K562 (cell line): ENCODE data around the gene C22orf39. TPM values are rescaled to one million over a fixed set of nuclear protein-coding genes. Genes with fewer than 3 reads are reported as not detected.
A peak's percentile ranks its signal among the peaks of the same experiment; 100 is the strongest.

Experiments used
- ATAC-seq: fragments of 200-7000 bp; cut with Tn5 transposase; 3 replicates; pipeline ENCODE4 v1.9.1; 2020; ENCODE audit warnings: moderate library complexity
- BruUV-seq: library from RNA; stranded (reverse); fragments of 400-500 nt; replicated peaks from 2 replicates; lab custom pipeline; 2021; lab: Mats Ljungman, UMichigan
- CTCF ChIA-PET: fragments of 300-600 bp; formaldehyde crosslinking; extraction: SDS; loops from one replicate; lab custom pipeline; 2021; ENCODE audit warnings: low intra/inter-chr PET ratio; lab: Yijun Ruan, JAX
- POLR2A ChIA-PET: fragments of 300-600, 350-650 bp; sonication (Branson Sonifier 250); formaldehyde crosslinking; extraction: SDS; loops from one replicate; lab custom pipeline; 2021; ENCODE audit warnings: antibody characterized with exemption, inconsistent platforms; lab: Yijun Ruan, JAX
- DNase-seq, 4 experiments: peaks; one replicate each; pipeline versions ENCODE4 v3.0.0 to v3.0.0-alpha.2; 2011 to 2018; ENCODE audit warnings: low spot score in 3 of 4, mixed read lengths in 3 of 4; ENCODE audit errors: extremely low read depth in 1 of 4
- FAIRE-seq: peaks from 2 replicates; lab custom pipeline; 2011; peaks lifted over from hg19 to GRCh38; lab: Jason Lieb, UNC
- H2AFZ ChIP-seq: 2 replicates; pipeline ENCODE4 v1.6.0; 2011; ENCODE audit warnings: low read depth, low read length, control low read depth, inconsistent platforms
- H3K27ac ChIP-seq: fragments of 200-600 bp; 3 replicates; pipeline ENCODE4 v1.8.0; 2011; ENCODE audit warnings: low read depth, mild to moderate bottlenecking, control low read depth, inconsistent platforms, low read length, moderate library complexity, mixed read lengths; ENCODE audit errors: extremely low read depth
- H3K27me3 ChIP-seq, 2 experiments: fragments of 300-600 bp in 1 of 2; 2 replicates in 1 of 2; 3 replicates in 1 of 2; pipeline versions ENCODE4 v1.6.0 to v1.8.0; 2011; ENCODE audit warnings: inconsistent platforms in 2 of 2, low read length in 2 of 2, mild to moderate bottlenecking in 1 of 2, mixed read lengths in 1 of 2, moderate library complexity in 1 of 2; ENCODE audit not compliant: control insufficient read depth in 2 of 2, insufficient read depth in 2 of 2
- H3K36me3 ChIP-seq: fragments of 300-600 bp; 3 replicates; pipeline ENCODE4 v1.8.0; 2011; ENCODE audit warnings: mild to moderate bottlenecking, low read length, inconsistent platforms; ENCODE audit not compliant: control insufficient read depth, insufficient read depth
- H3K4me1 ChIP-seq, 2 experiments: fragments of 200-600 bp in 1 of 2; replicated peaks in 1 of 2; 2 replicates in 1 of 2; 3 replicates in 1 of 2; pipeline versions ENCODE4 v1.5.1 to v1.8.0; 2011; ENCODE audit warnings: inconsistent platforms in 2 of 2, low read length in 2 of 2, mild to moderate bottlenecking in 1 of 2, mixed read lengths in 1 of 2, moderate library complexity in 1 of 2; ENCODE audit not compliant: control insufficient read depth in 2 of 2, insufficient read depth in 2 of 2
- H3K4me2 ChIP-seq: 2 replicates; pipeline ENCODE4 v1.6.1; 2011; ENCODE audit warnings: low read length, control low read depth, inconsistent platforms, mixed read lengths; ENCODE audit not compliant: insufficient read depth
- H3K4me3 ChIP-seq: fragments of 200-600 bp; sonication (generic), shearing (Covaris generic); 2 replicates; pipeline ENCODE4 v1.5.1; 2016; ENCODE audit warnings: control low read depth, inconsistent platforms
- H3K79me2 ChIP-seq: fragments of 200-600 bp; 3 replicates; pipeline ENCODE4 v1.8.0; 2011; ENCODE audit warnings: low read length, inconsistent platforms; ENCODE audit not compliant: control insufficient read depth, insufficient read depth
- H3K9ac ChIP-seq, 2 experiments: 2 replicates each; pipeline versions ENCODE4 v1.6.0 to v1.6.1; 2011; ENCODE audit warnings: low read depth in 2 of 2, low read length in 2 of 2, control low read depth in 1 of 2, inconsistent platforms in 1 of 2, mild to moderate bottlenecking in 1 of 2, mixed read lengths in 1 of 2; ENCODE audit not compliant: insufficient read depth in 1 of 2
- H3K9me1 ChIP-seq: one replicate; pipeline ENCODE4 v1.6.0; 2011; ENCODE audit warnings: inconsistent platforms, mild to moderate bottlenecking, low read length, moderate library complexity; ENCODE audit not compliant: control insufficient read depth, insufficient read depth
- H3K9me3 ChIP-seq: replicated peaks from 2 replicates; pipeline ENCODE4 v1.5.1; 2011; ENCODE audit warnings: low read depth, low read length, inconsistent platforms; ENCODE audit not compliant: control insufficient read depth, insufficient read depth
- H4K20me1 ChIP-seq: replicated peaks from 2 replicates; pipeline ENCODE4 v1.6.1; 2011; ENCODE audit warnings: low read length, inconsistent platforms, mixed read lengths; ENCODE audit not compliant: control insufficient read depth, insufficient read depth
- CLOCK ChIP-seq: fragments of 250-450 bp; sonication (Bioruptor Pico); IDR thresholded peaks from 2 replicates; pipeline ENCODE4 v1.4.0; 2020; ENCODE audit warnings: mild to moderate bottlenecking, moderate library complexity, borderline replicate concordance
- HCFC1 ChIP-seq: IDR thresholded peaks from 2 replicates; pipeline ENCODE4 v1.6.1; 2012; ENCODE audit warnings: low read depth, low read length, improper control_type of control experiment
- MAFG ChIP-seq: fragments of 450-650 bp; conservative IDR thresholded peaks from 2 replicates; pipeline ENCODE4 v1.6.1; 2016; ENCODE audit warnings: missing genetic modification characterization, missing compliant biosample characterization
- PATZ1 ChIP-seq: fragments of 250-450 bp; sonication (Bioruptor Pico); IDR thresholded peaks from 2 replicates; pipeline ENCODE4 v1.5.0; 2020; ENCODE audit warnings: mild to moderate bottlenecking, borderline replicate concordance
- PBX2 ChIP-seq, 2 experiments: IDR thresholded peaks in 1 of 2; conservative IDR thresholded peaks in 1 of 2; 2 replicates each; pipeline ENCODE4 v1.6.1; 2016; ENCODE audit warnings: low read depth in 2 of 2, mild to moderate bottlenecking in 1 of 2, missing compliant biosample characterization in 1 of 2, missing genetic modification characterization in 1 of 2, moderate library complexity in 1 of 2
- RNF219 ChIP-seq: fragments of 250-450 bp; sonication (Bioruptor Pico); IDR thresholded peaks from 2 replicates; pipeline ENCODE4 v1.5.0; 2022; ENCODE audit warnings: mild to moderate bottlenecking
- ZFP1 ChIP-seq: fragments of 450-650 bp; formaldehyde crosslinking; IDR thresholded peaks from 2 replicates; pipeline ENCODE4 v1.4.0; 2020; ENCODE audit warnings: mild to moderate bottlenecking, mixed read lengths
- ZNF431 ChIP-seq: sonication (generic); formaldehyde crosslinking; IDR thresholded peaks from 2 replicates; pipeline ENCODE4 v1.8.0; 2022; ENCODE audit warnings: mild to moderate bottlenecking, missing genetic modification reagents
- WGBS: fragments of 100-300 bp; shearing (Covaris generic); methylation state at CpG from one replicate; pipeline ENCODE4 v1.1.6; 2016; ENCODE audit warnings: low coverage, mixed read lengths; ENCODE audit not compliant: insufficient coverage; ENCODE audit errors: missing lambda C conversion rate; 5-methylcytosine and 5-hydroxymethylcytosine counted together
- in situ Hi-C: fragments of 300-500 bp; cut with MboI; formaldehyde crosslinking; loops from 4 replicates; pipeline ENCODE4 v1.15.0; 2018; ENCODE audit warnings: inconsistent platforms, mixed read lengths
- intact Hi-C: fragments of 100-400 bp; cut with micrococcal nuclease; formaldehyde crosslinking; loops from 2 replicates; pipeline ENCODE4 v1.14.2; 2022
- polyA plus RNA-seq, 8 experiments: library from polyadenylated mRNA; depleted of rRNA in 4 of 8; stranded (reverse) in 5 of 8; unstranded in 3 of 8; fragments of >200 nt; fragmentation: Nextera tagmentation in 2 of 8; fragmentation: Illumina TruSeq in 1 of 8; extraction: Ambion mirVana in 2 of 8; extraction: Trizol in 1 of 8; gene quantifications; 2 replicates each; pipeline versions ENCODE4 v1.2.1 to v1.2.3, GENCODE V29; 2011 to 2014; ENCODE audit warnings: inconsistent platforms in 1 of 8, missing spikeins in 1 of 8
- total RNA-seq, 7 experiments: library from RNA; depleted of rRNA in 6 of 7; stranded (reverse); fragments of >200 nt in 6 of 7; fragmentation: Illumina TruSeq in 2 of 7; extraction: Trizol in 2 of 7; gene quantifications; 2 replicates each; pipeline versions ENCODE4 v1.2.1 to v1.2.3, GENCODE V29; 2011 to 2021; ENCODE audit warnings: low replicate concordance in 1 of 7

Gene C22orf39
- total and polyA plus RNA-seq, 9 of the 15 experiments (the other 6 are each of a cell fraction or from before 2014, with no cell fraction given): 20.4 to 139 (median 66.8) TPM

GRCh38 chr22:19429950-19430889, 17.3 kb downstream of the C22orf39 start:
- peak overlapping the region; percentile 75 for H3K27ac ChIP-seq
- ChIA-PET POLR2A (interaction anchor here (0.6 to 11.9 kb wide), 8 partner anchors 7 to 271 kb away, joined by 3 to 284 read pairs (median 11); partner anchors contain the start of gene C22orf39), CTCF (interaction anchor here (0.6 to 1.7 kb wide), 4 partner anchors 40 to 213 kb away, joined by 3 to 5 read pairs (median 4); partner anchors contain the start of genes CDC45 and UFD1)
- no peaks in the 10 kb centered on the region for H3K9me3 ChIP-seq
- H4K20me1 ChIP-seq: peaks cover 31% of the 10 kb centered on the region
- intact Hi-C loops (loop anchor here (1.0 to 5.0 kb wide), 4 partner anchors 11 to 308 kb away; partner anchors contain the start of gene DGCR2), in situ Hi-C loops (no loop called here)
- WGBS: 9% methylated on average over 12 of the region's 12 CpGs
- DNase-seq (peak; percentile 77 to 93 (median 83)), ATAC-seq (peak; percentile 20), FAIRE-seq (peak; percentile 68)
- no peaks in the 10 kb centered on the region for H3K9me1 ChIP-seq
- peaks cover 17 to 39% of the 10 kb centered on the region in 2 experiments for H3K4me1 ChIP-seq
- no peak overlapping the region for H2AFZ ChIP-seq
- BruUV-seq: no TSS peak
- H3K4me2 ChIP-seq: peak overlapping the region; percentile 86
- H3K27me3 ChIP-seq: no peaks in the 10 kb centered on the region
- peaks cover 58% of the 10 kb centered on the region for H3K36me3 ChIP-seq
- H3K9ac ChIP-seq: peak overlapping the region; percentile 85 to 97
- H3K79me2 ChIP-seq: peaks cover 86% of the 10 kb centered on the region
- peak overlapping the region; percentile 68 for H3K4me3 ChIP-seq
- no peak for TF ChIP-seq ZFP1 (CRISPR knock-in tag)
- no peak for TF ChIP-seq PBX2 (CRISPR knock-in tag; IDR thresholded peaks at IDR 0.05; ENCODE audit: low read depth)
- peak; percentile 75; the same call in 1 of the 2 replicates for TF ChIP-seq PBX2 (tag; conservative IDR thresholded peaks at IDR 0.05; ENCODE audit: low read depth)
- peak; percentile 52; the same call in 1 of the 2 replicates for TF ChIP-seq HCFC1
- TF ChIP-seq RNF219 (CRISPR knock-in tag): 0 out of 2 replicates have a peak, but pooled peaks have one; percentile 8
- no peak for TF ChIP-seq CLOCK (CRISPR knock-in tag)
- TF ChIP-seq ZNF431 (CRISPR knock-in tag): no peak
- TF ChIP-seq PATZ1: no peak
- TF ChIP-seq MAFG: peak; percentile 3; the same call in 1 of the 2 replicates
